Testis (tissue), 2 donors: ENCODE data around the gene PPP1R3E.

Source experiments
- CTCF ChIP-seq, 3 experiments: fragments of 450-650 bp in 2 of 3; fragments of 200-600 bp in 1 of 3; sonication (generic) in 1 of 3; IDR thresholded peaks; one replicate each; pipeline ENCODE4 v1.5.1; 2016 to 2019; ENCODE audit warnings: antibody characterized with exemption in 3 of 3, mild to moderate bottlenecking in 2 of 3, moderate library complexity in 1 of 3
- POLR2A ChIP-seq: fragments of 450-650 bp; IDR thresholded peaks from one replicate; pipeline ENCODE4 v1.6.1; 2017; ENCODE audit warnings: antibody characterized with exemption, mild to moderate bottlenecking, moderate library complexity

- no peak for TF ChIP-seq POLR2A
- TF ChIP-seq CTCF (IDR thresholded peaks at IDR 0.05) = no peak
Observed at GRCh38 chr14:23297096-23297495, 5.6 kb downstream of the PPP1R3E start.
